GM23248 (cell line): ENCODE results near the gene TRIM9.

Experiments used
- EZH2 ChIP-seq: fragments of 200-600 bp; sonication (generic); IDR thresholded peaks from 2 replicates; pipeline ENCODE4 v1.6.1; 2018; ENCODE audit warnings: antibody characterized with exemption, mild to moderate bottlenecking; ENCODE audit not compliant: insufficient read depth, poor library complexity, severe bottlenecking
- EZH2phosphoT487 ChIP-seq: fragments of 200-600 bp; sonication (generic); IDR thresholded peaks from 2 replicates; pipeline ENCODE4 v1.6.1; 2018; ENCODE audit warnings: antibody characterized with exemption, moderate library complexity, mild to moderate bottlenecking, low read depth; ENCODE audit not compliant: insufficient read depth

- TF ChIP-seq EZH2, result no peak
- TF ChIP-seq EZH2phosphoT487, result no peak
These were observed 13.2 kb downstream of the TRIM9 start for GRCh38 chr14:51081712-51082111.
